IMR-90 (cell line): ENCODE measurements around the gene CDK5RAP3. TPM values are rescaled to one million over a fixed set of nuclear protein-coding genes. Genes with fewer than 3 reads are reported as not detected.

Source experiments
- ATAC-seq: fragments of 200-7000 bp; cut with Tn5 transposase; 2 replicates; pipeline ENCODE4 v1.9.1; 2020; ENCODE audit warnings: low read depth, mild to moderate bottlenecking, moderate library complexity
- BruUV-seq: library from RNA; stranded (reverse); fragments of 400-500 nt; replicated peaks from 2 replicates; lab custom pipeline; 2021; lab: Mats Ljungman, UMichigan
- CTCF ChIA-PET: fragments of 300-600 bp; formaldehyde crosslinking; extraction: SDS; loops from one replicate; lab custom pipeline; 2021; ENCODE audit warnings: antibody characterized with exemption; lab: Yijun Ruan, JAX
- POLR2A ChIA-PET: fragments of 300-600 bp; sonication (Branson Sonifier 250); formaldehyde crosslinking; loops from one replicate; lab custom pipeline; 2022; ENCODE audit warnings: antibody characterized with exemption; ENCODE audit not compliant: unreplicated experiment; lab: Charles Lee
- DNase-seq: peaks from one replicate; pipeline ENCODE4 v3.0.0; 2013
- H2AFZ ChIP-seq: replicated peaks from 2 replicates; pipeline ENCODE3; 2013; ENCODE audit warnings: low read length, mild to moderate bottlenecking; ENCODE audit not compliant: poor library complexity
- H2AK5ac ChIP-seq: 2 replicates; pipeline ENCODE4 v1.6.1; 2013; ENCODE audit warnings: low read depth, low read length, inconsistent platforms
- H2AK9ac ChIP-seq: replicated peaks from 2 replicates; pipeline ENCODE3; 2013; ENCODE audit warnings: mild to moderate bottlenecking, low read depth, low read length, moderate library complexity; ENCODE audit not compliant: poor library complexity
- H2BK120ac ChIP-seq: 2 replicates; pipeline ENCODE4 v1.6.1; 2013; ENCODE audit warnings: low read depth, low read length, inconsistent platforms
- H2BK15ac ChIP-seq: 3 replicates; pipeline ENCODE4 v1.6.1; 2013; ENCODE audit warnings: low read depth, low read length, inconsistent platforms
- H2BK20ac ChIP-seq: 2 replicates; pipeline ENCODE4 v1.6.1; 2013; ENCODE audit warnings: low read depth, mild to moderate bottlenecking, inconsistent platforms, low read length, moderate library complexity
- H2BK5ac ChIP-seq: 2 replicates; pipeline ENCODE4 v1.6.1; 2013; ENCODE audit warnings: mild to moderate bottlenecking, low read depth, low read length, inconsistent platforms; ENCODE audit not compliant: poor library complexity, severe bottlenecking
- H3K14ac ChIP-seq: replicated peaks from 2 replicates; pipeline ENCODE4 v1.6.1; 2013; ENCODE audit warnings: low read depth, low read length, inconsistent platforms
- H3K18ac ChIP-seq: 2 replicates; pipeline ENCODE4 v1.6.1; 2013; ENCODE audit warnings: low read depth, low read length, control low read depth
- H3K23ac ChIP-seq: 2 replicates; pipeline ENCODE4 v1.6.1; 2013; ENCODE audit warnings: low read depth, low read length, inconsistent platforms
- H3K27ac ChIP-seq: 2 replicates; pipeline ENCODE4 v1.5.1; 2013; ENCODE audit warnings: mild to moderate bottlenecking, control low read depth, low read length; ENCODE audit not compliant: insufficient read depth
- H3K27me3 ChIP-seq: 2 replicates; pipeline ENCODE4 v1.6.1; 2013; ENCODE audit warnings: low read length; ENCODE audit not compliant: control insufficient read depth, insufficient read depth
- H3K36me3 ChIP-seq: 2 replicates; pipeline ENCODE4 v1.6.1; 2013; ENCODE audit warnings: low read length, mixed read lengths; ENCODE audit not compliant: control insufficient read depth, insufficient read depth
- H3K4ac ChIP-seq: 2 replicates; pipeline ENCODE4 v1.6.1; 2013; ENCODE audit warnings: low read depth, low read length, inconsistent platforms
- H3K4me1 ChIP-seq: 2 replicates; pipeline ENCODE4 v1.6.1; 2013; ENCODE audit warnings: low read length, mixed read lengths; ENCODE audit not compliant: control insufficient read depth, insufficient read depth
- H3K4me2 ChIP-seq: 2 replicates; pipeline ENCODE4 v1.6.1; 2013; ENCODE audit warnings: low read depth, mild to moderate bottlenecking, control low read depth, low read length, moderate library complexity
- H3K4me3 ChIP-seq: 2 replicates; pipeline ENCODE4 v1.5.1; 2013; ENCODE audit warnings: low read depth, mild to moderate bottlenecking, control low read depth, low read length, moderate library complexity; ENCODE audit not compliant: insufficient read depth
- H3K56ac ChIP-seq: 2 replicates; pipeline ENCODE4 v1.6.1; 2013; ENCODE audit warnings: low read length, inconsistent platforms; ENCODE audit not compliant: insufficient read depth; ENCODE audit errors: extremely low read depth
- H3K79me1 ChIP-seq, 2 experiments: 2 replicates each; pipeline ENCODE4 v1.6.1; 2013; ENCODE audit warnings: low read length in 2 of 2, inconsistent platforms in 1 of 2, low read depth in 1 of 2
- H3K9ac ChIP-seq: 2 replicates; pipeline ENCODE4 v1.6.1; 2013; ENCODE audit warnings: low read depth, low read length, control low read depth
- H3K9me1 ChIP-seq: 2 replicates; pipeline ENCODE4 v1.6.1; 2013; ENCODE audit warnings: low read length, inconsistent platforms; ENCODE audit not compliant: insufficient read depth
- H3K9me3 ChIP-seq: 2 replicates; pipeline ENCODE4 v1.6.1; 2013; ENCODE audit warnings: low read length; ENCODE audit not compliant: control insufficient read depth, insufficient read depth
- H4K20me1 ChIP-seq: 2 replicates; pipeline ENCODE4 v1.6.1; 2013; ENCODE audit warnings: low read length, inconsistent platforms; ENCODE audit not compliant: insufficient read depth
- H4K5ac ChIP-seq: 2 replicates; pipeline ENCODE4 v1.6.1; 2013; ENCODE audit warnings: mild to moderate bottlenecking, low read depth, low read length, control low read depth
- H4K8ac ChIP-seq, 2 experiments: 2 replicates each; pipeline ENCODE4 v1.6.1; 2013; ENCODE audit warnings: low read depth in 2 of 2, low read length in 2 of 2, control low read depth in 1 of 2, inconsistent platforms in 1 of 2
- H4K91ac ChIP-seq: 2 replicates; pipeline ENCODE4 v1.6.1; 2013; ENCODE audit warnings: low read depth, low read length, inconsistent platforms; ENCODE audit not compliant: insufficient read depth
- BHLHE40 ChIP-seq: fragments of 150-350 bp; IDR thresholded peaks from 2 replicates; pipeline ENCODE4 v1.6.1; 2016; ENCODE audit warnings: mild to moderate bottlenecking, low read depth, low read length
- CHD1 ChIP-seq: IDR thresholded peaks from 2 replicates; pipeline ENCODE4 v1.6.1; 2012; ENCODE audit warnings: low read depth, low read length, improper control_type of control experiment
- CTCF ChIP-seq: conservative IDR thresholded peaks from 2 replicates; pipeline ENCODE4 v1.5.1; 2012; ENCODE audit warnings: mild to moderate bottlenecking, low read depth, low read length, improper control_type of control experiment
- MAZ ChIP-seq: IDR thresholded peaks from 2 replicates; pipeline ENCODE4 v1.6.1; 2012; ENCODE audit warnings: low read depth, mild to moderate bottlenecking, low read length, improper control_type of control experiment, moderate library complexity, borderline replicate concordance
- MXI1 ChIP-seq: IDR thresholded peaks from 2 replicates; pipeline ENCODE4 v1.6.1; 2012; ENCODE audit warnings: low read depth, mild to moderate bottlenecking, low read length, moderate library complexity, borderline replicate concordance
- RAD21 ChIP-seq: IDR thresholded peaks from 2 replicates; pipeline ENCODE4 v1.6.1; 2012; ENCODE audit warnings: low read length, improper control_type of control experiment
- RCOR1 ChIP-seq: IDR thresholded peaks from 2 replicates; pipeline ENCODE4 v1.6.1; 2012; ENCODE audit warnings: mild to moderate bottlenecking, low read length, improper control_type of control experiment; ENCODE audit not compliant: insufficient replicate concordance
- RFX5 ChIP-seq: IDR thresholded peaks from 2 replicates; pipeline ENCODE4 v1.8.0; 2012; ENCODE audit warnings: low read depth, mild to moderate bottlenecking, low read length, moderate library complexity
- SMC3 ChIP-seq: fragments of 150-350 bp; IDR thresholded peaks from 2 replicates; pipeline ENCODE4 v1.6.1; 2016; ENCODE audit warnings: low read depth, mild to moderate bottlenecking, antibody characterized with exemption, low read length, moderate library complexity
- USF2 ChIP-seq: fragments of 150-350 bp; IDR thresholded peaks from 2 replicates; pipeline ENCODE4 v1.6.1; 2017; ENCODE audit warnings: mild to moderate bottlenecking, antibody characterized with exemption, low read length, low read depth
- WGBS, 2 experiments: methylation state at CpG; one replicate each; pipeline versions ENCODE4 v1.1.5 to v1.1.7; 2013; ENCODE audit warnings: missing lambda C conversion rate in 2 of 2; ENCODE audit not compliant: insufficient read length in 1 of 2; ENCODE audit errors: extremely low coverage in 2 of 2; 5-methylcytosine and 5-hydroxymethylcytosine counted together
- dilution Hi-C: fragments of 300-500 bp; cut with HindIII; formaldehyde crosslinking; loops from one replicate; pipeline ENCODE4 v1.14.3; 2018; ENCODE audit warnings: low sequenced_read_pairs; ENCODE audit not compliant: unreplicated experiment
- in situ Hi-C: fragments of 300-500 bp; cut with MboI; formaldehyde crosslinking; loops from 3 replicates; pipeline ENCODE4 v1.14.3; 2019; ENCODE audit warnings: low sequenced_read_pairs, inconsistent platforms, mixed read lengths
- intact Hi-C: fragments of 100-400 bp; cut with micrococcal nuclease; formaldehyde crosslinking; loops from 2 replicates; pipeline ENCODE4 v1.10.0; 2022
- polyA plus RNA-seq, 3 experiments: library from polyadenylated mRNA; depleted of rRNA; stranded (reverse); fragments of >200 nt; gene quantifications; 2 replicates each; pipeline ENCODE4 v1.2.3, GENCODE V29; 2012; ENCODE audit warnings: low replicate concordance in 1 of 3
- total RNA-seq: library from RNA; depleted of rRNA; stranded (reverse); fragments of >200 nt; gene quantifications from 2 replicates; pipeline ENCODE4 v1.2.3, GENCODE V29; 2012
- TF ChIP-seq, protein P1 (sequence below): fragments of 150-350 bp; IDR thresholded peaks from 2 replicates; pipeline ENCODE4 v1.6.1; 2016; ENCODE audit warnings: low read depth, mild to moderate bottlenecking, low read length, moderate library complexity, borderline replicate concordance

CDK5RAP3 gene
- total and polyA plus RNA-seq, 2 of the 4 experiments (the other 2 are of a cell fraction) = 75.3 to 153 TPM

GRCh38 chr17:48027322-48027981 lies 56.5 kb downstream of the CDK5RAP3 start (continued):
- TF ChIP-seq MAZ = no peak

DNA sequence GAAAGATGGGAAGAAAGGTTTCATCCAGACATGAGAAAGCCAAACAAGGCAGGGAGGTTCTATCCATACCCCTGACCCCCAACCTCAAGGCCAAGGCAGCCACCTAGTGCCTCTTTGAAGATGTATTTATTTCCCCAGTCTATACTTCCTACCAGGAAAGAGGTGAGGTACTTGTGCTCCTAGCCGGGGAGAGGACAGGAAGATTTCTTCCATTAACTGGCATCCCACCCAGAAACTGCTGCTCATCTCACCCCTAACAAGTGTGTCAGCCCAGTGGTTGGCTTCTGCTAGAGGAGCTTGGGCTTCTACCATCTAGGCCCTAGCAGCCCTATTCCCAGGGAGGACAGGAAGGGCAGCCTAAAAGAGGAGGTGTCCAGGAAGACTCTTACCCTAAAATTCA lies 57.8 kb downstream of the CDK5RAP3 start:
- intact Hi-C loops (loop anchor here (10.0 kb wide), 1 partner anchor 306 kb away; no protein-coding TSS in a partner anchor), dilution Hi-C loops (no loop called here), in situ Hi-C loops (loop anchor here (5.0 to 10.0 kb wide), 2 partner anchors 99 to 566 kb away; partner anchors contain the start of genes HOXB3 and HOXB5)
- H2BK5ac ChIP-seq = no peak overlapping the region
- H3K4me1 ChIP-seq = peaks cover 16% of the 10 kb centered on the region
- H4K8ac ChIP-seq = no peak overlapping the region
- no peak overlapping the region for H3K4me3 ChIP-seq
- WGBS, 2 experiments = no CpG with 5 or more reads among the region's 1 CpG
- H4K20me1 ChIP-seq = peaks cover 3% of the 10 kb centered on the region; the same call in 1 of the 2 replicates
- no peaks in the 10 kb centered on the region for H3K9me3 ChIP-seq
- no peak overlapping the region for H4K91ac ChIP-seq
- H2AK9ac ChIP-seq = no peak overlapping the region
- BruUV-seq = no TSS peak
- no peak overlapping the region for H2BK15ac ChIP-seq
- H2BK120ac ChIP-seq = no peak overlapping the region
- H3K4ac ChIP-seq = no peak overlapping the region
- ChIA-PET CTCF (no interaction called here), POLR2A (no interaction called here)
- no peak overlapping the region for H2AK5ac ChIP-seq
- H3K36me3 ChIP-seq = peaks cover 10% of the 10 kb centered on the region
- H4K5ac ChIP-seq = no peak overlapping the region
- H2AFZ ChIP-seq = no peak overlapping the region
- H3K9me1 ChIP-seq = no peaks in the 10 kb centered on the region
- H3K23ac ChIP-seq = no peak overlapping the region
- no peaks in the 10 kb centered on the region for H3K27me3 ChIP-seq
- no peak overlapping the region for H3K4me2 ChIP-seq
- H3K56ac ChIP-seq = no peak overlapping the region
- DNase-seq (no peak), ATAC-seq (no peak)
- no peak overlapping the region for H2BK20ac ChIP-seq
- peaks cover 0 to 7% of the 10 kb centered on the region in 2 experiments; a peak in 1 of 4 replicates for H3K79me1 ChIP-seq
- no peak for TF ChIP-seq BHLHE40
- no peak for TF ChIP-seq RFX5
- TF ChIP-seq MXI1 = no peak
- TF ChIP-seq RCOR1 = no peak
- no peak for TF ChIP-seq CHD1
- TF ChIP-seq MAZ = no peak
- TF ChIP-seq, protein P1, sequence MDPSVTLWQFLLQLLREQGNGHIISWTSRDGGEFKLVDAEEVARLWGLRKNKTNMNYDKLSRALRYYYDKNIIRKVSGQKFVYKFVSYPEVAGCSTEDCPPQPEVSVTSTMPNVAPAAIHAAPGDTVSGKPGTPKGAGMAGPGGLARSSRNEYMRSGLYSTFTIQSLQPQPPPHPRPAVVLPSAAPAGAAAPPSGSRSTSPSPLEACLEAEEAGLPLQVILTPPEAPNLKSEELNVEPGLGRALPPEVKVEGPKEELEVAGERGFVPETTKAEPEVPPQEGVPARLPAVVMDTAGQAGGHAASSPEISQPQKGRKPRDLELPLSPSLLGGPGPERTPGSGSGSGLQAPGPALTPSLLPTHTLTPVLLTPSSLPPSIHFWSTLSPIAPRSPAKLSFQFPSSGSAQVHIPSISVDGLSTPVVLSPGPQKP = no peak
- TF ChIP-seq SMC3 = no peak
- TF ChIP-seq RAD21 = no peak
- no peak for TF ChIP-seq CTCF
- TF ChIP-seq USF2 = no peak
- no peak overlapping the region for H3K9ac ChIP-seq
- H3K14ac ChIP-seq = no peak overlapping the region
- H3K27ac ChIP-seq = no peak overlapping the region
- H3K18ac ChIP-seq = no peak overlapping the region
